HG03354 (cell line): ENCODE data around the gene COL4A6.
A peak's percentile ranks its signal among the peaks of the same experiment; 100 is the strongest.

Experiments used
- ATAC-seq: cut with Tn5 transposase; IDR thresholded peaks from one replicate; pipeline ENCODE4 v1.9.1; 2021; ENCODE audit warnings: mild to moderate bottlenecking; ENCODE audit not compliant: unreplicated experiment, poor library complexity, severe bottlenecking

The COL4A6 gene

DNA sequence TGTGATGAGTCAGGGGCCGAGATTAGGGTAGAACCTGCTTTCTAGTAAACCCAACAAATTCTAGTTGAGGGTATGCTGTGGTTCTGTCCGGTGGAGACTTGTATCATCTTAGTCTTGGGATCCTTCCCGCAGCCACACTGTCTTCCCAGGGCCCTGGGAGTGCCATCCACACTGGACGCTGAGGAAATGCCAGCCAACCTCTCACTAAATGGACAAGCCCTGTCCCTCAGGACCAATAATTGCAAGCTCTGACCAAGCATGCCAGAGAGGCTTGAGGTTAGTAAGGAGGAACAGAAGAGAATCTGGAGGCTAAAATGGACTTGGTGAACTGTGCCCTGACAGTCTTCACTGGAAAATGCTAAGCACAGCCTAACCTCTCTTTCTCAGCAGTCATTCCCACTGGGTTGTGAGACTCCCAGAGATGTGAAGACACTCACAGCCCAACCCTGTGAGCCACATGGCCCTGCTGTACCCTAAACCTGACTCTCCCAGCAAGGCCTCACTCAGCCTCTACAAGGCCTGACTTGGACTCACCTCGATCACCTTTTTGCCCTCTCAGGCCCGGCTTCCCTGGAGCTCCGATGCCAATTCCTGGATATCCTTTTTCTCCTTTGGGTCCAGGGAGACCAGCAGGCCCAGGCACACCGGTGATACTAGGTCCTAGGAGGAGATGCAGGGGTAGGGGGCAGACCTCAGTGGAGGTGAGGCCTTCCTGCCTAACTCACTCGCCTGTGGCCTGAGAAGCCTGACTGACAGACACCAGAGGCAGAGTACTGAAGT lies 269.1 kb downstream of the COL4A6 start:
- ATAC-seq, result no peak

DNA sequence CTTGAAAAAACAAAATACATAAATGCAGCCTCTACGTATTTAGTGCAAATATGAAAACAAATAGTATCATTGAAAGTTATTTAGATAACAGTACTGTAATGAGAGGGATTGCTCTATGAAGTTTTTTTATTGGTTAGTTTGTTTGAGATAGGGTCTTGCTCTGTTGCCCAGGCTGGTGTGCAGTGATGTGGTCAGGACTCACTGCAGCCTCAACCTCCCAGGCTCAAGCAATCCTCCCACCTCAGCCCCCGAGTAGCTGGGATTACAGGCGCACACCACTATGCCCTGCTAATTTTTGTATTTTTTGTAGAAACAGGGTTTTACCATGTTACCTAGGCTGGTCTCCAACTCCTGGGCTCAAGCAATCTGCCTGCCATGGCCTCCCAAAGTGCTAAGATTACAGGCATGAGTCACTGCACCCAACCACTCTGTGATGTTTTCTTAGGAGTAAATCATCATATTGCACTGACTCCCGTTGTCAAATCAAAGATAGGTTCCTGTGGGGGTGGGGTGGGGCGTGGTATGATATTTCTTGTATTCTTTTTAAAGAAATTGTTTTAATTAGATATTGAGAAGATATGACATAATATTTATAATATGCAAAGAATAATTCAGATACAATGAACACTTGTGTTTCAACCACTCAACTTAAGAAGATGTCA lies 270.9 kb downstream of the COL4A6 start:
- ATAC-seq, result no peak

DNA sequence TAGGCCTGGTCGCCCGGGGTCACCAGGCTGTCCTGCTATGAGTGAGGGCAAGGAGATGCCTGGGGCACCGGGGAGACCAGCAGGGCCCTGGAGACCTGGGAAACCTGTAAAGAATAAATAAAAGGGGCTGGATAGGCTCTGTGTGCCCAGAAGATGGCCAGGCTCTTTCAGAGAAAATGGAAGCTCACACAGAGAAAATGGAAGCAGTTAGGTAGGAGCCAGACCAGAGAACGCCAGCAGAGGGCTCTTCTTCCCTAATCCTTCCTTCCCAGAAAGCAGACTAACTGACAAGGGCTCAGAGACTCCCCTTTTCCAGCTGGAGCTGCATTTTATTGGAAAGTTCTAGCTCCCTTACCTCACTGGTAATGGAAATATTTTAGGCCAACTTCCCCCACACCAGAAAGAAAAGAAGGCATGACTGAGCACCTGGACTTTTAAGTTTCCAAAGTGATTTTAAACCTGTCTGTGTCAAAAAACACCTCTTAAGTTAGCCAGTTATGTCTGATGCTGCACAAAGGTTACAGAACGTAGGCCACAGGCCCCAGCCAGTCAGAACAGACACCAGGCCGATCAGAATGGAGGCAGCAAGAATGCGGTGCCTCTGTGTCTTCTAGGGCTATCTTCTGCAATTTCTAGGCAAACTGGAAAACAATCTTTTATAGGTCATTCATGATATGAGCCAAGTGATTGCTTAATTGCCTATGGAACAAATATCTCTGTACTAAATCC lies 272.7 kb downstream of the COL4A6 start:
- ATAC-seq, result no peak

DNA sequence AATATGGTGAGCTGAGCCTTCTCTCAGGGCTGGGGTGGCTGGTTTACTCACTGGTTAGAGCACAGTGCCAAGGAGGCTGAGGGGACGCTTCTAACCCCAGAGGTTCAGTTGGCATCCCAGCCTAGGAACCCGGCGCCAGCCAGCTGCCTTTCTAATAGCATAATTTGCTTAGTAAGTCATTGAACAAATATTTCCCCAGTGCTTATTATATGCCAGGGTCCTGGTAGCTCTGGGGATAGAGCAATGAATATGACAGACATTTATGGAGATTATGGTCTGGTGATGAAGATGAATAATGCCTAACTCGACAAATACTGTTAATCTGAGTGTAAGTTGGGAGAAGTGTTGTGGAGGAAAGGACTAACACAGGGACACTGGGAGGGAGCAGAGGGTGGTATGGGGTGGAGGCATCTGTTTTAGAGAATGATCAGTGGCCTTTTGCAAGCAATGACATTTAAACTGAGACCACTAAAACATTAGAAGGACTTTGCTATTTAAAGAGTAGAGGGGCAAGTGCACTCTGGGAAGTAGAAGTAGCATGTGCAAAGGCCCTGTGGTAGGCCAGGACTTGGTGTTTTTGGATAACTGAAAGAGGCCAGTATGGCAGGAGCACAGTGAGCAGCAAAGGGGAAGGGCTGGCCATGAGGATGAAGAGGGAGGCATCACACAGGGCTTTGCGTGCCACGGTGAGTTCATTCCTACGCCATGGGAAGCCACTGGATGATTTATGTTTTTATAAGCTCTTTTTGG lies 274.7 kb downstream of the COL4A6 start:
- ATAC-seq, result no peak

DNA sequence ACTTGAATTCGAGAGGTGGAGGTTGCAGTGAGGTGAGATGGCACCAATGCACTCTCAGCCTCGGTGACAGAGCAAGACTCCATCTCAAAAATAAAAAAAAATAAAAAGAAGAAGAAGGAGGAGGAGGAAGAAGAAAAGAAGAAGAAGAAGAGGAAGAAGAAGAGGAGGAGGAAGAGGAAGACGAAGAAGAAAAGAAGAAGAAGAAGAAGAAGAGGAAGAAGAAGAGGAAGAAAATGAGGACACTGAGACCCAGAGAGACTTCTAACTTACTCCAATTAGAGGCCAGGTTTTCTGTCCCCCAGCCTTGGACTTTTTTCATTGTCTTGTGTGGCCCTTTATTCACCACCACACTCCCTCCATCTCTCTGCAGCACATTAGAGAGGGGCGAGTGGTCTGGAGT lies 276.0 kb downstream of the COL4A6 start:
- no peak for ATAC-seq

DNA sequence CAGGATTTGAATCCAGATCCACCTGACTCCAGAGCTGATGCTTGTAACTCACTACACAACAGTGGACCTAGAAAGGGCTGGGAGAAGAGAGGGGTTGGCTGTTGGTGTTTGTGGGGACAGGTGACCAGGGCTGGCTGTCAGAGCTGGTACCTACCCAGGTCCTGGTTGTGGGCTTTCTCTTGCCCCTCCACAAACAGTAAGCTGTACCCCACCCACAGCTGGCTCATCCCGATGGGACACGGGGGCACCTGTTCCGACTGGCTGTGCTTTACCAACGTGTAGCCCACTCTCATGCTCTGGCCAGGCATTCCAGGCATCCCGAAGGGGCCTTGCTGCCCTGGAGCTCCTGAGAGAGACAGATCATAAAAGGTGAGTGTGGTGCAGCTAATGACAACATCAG lies 277.9 kb downstream of the COL4A6 start:
- ATAC-seq, result no peak

DNA sequence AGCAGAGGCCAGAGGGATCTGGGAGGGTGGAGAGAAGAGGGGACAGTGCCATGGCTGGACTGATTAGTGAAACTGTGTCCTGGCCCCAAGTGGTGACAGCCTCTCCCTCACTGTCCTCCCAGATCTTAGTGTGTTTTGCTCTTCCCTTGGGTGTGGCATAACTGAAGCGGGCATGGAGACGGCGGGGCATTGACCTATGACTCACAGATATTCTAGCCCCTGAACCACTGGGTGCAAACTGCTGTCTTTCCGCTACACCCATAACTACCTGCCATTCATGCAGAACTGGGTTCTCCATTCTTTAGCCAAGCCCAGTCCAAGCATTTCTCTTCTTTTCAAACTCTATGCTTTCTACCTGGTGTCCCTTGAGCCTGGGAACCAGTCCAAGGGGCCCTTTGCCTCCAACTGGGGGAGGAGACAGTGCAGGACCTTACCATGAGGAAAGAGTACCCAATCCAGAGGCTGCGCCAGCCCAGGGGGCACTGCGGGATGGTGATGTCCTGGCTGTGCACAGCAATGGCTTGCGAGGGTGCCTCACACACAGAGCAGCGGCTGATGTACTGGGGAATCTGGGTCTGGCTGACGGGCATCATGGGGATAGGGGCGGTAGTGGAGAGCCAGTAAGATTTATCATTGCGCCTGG lies 279.1 kb downstream of the COL4A6 start:
- no peak for ATAC-seq

DNA sequence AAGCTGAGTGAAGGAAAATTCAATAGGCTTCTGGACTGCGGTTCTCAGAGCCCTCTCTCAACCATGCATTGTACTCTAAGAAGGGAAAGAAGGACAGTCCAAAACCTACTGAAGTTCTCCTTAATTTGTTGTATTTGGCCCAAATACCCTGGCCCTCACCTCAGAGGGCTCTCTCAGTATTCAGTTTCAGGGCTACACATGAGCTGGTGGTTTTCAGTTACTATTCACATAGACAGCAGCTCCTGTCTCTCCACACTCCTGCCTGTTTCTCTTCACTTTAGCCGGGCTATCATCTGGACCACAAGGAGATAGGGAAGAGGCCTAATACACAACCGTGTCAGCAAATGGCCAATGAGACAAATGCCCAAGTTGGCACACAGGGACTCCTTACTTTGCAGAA lies 280.6 kb downstream of the COL4A6 start:
- no peak for ATAC-seq

DNA sequence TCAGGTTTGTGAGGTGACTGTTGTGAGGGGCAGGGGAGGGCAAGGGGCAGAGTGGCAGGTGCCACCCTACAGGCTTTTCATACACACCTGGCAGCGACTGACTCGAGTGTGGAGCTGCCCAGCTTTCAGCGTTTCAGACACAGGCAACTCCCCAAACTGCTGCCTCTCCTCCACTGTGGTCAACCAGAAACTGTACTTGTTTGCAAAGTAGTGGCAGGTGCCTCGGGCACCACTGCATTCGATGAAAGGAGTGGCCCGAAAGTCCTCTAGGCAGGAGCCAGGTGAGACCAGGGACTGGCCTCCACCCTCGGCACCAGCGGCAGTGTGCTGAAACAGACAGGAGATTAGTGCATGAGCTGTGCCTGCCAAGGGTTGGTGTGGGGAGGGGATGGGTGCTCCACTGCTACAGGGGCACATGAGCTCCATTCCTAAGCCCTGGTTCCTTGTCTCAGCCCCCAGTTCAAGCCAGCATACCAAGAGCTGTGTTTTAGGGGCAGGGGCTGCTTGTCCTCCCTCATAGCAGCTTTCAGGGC lies 281.2 kb downstream of the COL4A6 start:
- no peak for ATAC-seq

DNA sequence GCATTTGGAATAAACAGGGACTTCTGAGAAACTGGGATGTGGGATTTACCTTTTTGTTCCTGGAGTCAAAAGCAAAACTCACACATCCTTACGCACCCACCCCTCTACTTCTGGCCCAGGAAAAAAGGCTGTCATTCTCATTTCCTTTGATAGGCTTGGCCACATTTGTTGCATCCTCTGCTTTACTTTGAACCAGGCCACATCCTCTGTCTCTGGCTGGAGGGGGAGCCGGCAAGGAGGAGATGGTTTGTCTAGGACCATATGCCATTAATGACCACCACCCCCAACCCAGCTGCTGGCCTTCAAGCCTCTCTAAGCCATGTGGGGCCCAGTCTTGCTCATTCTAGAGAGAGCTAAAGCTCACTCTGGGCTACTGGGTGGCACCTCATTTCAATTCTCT lies 282.1 kb downstream of the COL4A6 start:
- no peak for ATAC-seq

DNA sequence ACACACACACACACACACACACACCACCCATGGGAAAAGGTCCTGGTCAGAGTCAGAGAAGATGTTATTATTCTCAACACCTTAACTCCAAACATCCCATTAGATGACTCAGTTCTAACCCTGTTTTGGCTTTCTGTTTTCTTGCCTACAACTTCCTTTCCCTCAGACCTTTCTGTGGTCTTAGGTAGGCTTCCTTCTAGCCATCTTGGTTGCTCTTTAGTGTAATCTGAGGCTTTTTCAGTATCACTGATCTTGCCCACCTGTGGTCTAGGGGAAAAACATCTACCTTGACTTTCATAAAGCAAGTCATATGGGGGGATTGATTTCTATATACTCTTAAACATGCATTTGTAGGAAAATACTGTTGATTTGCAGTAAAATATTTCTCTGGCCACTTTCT lies 289.7 kb downstream of the COL4A6 start:
- peak; percentile 83 for ATAC-seq

DNA sequence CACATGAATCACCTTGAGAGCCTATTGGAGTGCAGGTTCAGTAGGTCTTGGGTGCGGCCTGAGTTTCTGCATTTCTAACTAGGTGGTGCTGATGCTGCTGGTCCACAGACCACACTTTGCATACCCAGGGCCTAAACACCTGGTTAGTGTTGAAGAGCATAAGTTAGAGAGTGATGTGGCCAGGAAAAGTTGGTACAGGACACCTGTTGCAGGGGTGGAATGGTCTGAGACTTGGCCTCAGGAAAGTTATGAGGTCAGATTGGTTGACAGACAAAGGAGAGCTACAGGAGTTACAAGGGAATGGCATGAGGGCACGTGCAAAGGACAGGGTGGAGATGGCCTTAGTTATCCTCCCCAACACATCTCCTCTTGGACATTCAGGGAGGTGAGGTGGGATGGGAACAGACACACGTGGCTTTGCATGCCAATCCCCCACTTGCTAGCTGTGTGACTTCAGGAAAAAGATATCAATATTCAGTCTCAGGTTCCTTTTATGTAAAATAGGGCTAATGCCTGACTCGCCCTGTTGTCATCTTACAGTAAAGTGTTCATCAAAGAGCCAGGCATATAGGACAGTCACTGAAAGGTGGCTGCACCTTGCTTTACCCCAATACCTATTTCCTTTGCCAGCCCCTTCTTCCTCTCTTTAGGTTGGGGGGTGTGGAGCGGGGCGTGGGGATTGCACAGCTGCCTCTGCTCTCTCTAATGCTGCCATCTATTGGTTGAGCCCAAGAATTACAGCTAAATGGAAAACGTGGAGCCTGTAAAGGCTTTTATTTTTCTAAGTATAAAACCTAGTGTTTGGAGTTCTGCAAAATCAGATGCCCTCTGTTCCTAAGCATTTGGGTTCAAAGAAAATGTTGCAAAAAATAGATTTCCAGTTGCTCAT lies 299.2 kb downstream of the COL4A6 start:
- peak; percentile 52 for ATAC-seq

DNA sequence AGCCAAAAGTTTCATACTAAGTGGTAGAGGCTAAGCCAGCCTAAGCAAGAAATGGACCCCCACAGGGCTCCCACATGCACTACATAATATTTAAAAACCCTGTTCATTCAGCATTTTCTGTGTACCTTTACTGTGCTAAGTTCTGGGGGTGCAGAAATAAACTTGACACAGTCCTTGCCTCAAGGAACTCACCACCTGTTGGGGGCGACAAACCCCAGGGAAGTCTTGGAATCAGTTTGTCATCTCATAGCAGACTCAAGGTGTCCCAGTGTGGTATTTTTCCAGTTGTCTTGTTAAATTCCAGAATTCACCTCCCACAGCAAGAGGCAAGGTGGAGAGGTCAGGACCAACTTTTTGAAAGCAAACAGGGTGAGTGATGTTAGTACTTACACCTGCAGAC lies 303.5 kb downstream of the COL4A6 start:
- ATAC-seq, result no peak

DNA sequence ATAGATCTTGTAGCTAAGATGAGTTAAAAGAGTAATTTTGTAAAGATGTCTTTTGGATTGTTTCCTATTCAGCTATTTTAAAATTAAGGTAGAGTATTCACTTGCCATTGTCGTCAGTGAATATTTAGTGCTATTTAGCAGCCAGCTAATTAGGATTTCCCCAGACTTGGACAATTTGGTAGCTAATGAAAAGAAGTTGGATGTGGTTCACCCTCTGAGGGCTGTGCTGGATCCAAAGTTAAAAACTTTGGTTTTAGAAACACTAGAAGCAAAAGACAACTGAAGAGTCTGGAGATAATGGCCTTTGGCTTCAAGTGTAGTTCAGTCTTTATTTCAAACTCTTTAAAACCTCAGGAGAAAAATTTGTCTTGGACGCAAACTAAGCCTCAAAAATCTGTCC lies 305.3 kb downstream of the COL4A6 start:
- ATAC-seq, result no peak

DNA sequence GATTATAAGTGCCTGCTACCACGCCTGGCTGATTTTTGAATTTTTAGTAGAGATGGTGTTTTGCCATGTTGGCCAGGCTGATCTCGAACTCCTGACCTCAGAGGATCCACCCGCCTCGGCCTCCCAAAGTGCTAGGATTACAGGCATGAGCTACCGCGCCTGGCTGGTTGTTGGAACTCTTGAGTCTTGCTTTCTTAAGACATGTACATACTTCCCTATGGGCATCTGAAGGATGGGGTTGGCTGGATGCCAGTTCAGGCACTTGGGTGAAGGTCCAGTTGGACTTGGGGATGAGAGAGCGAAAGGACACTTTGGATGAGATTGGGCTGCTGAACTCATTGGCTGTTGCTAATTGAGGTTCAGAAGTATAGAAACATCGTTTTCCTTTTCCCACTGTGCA lies 306.2 kb downstream of the COL4A6 start:
- no peak for ATAC-seq

DNA sequence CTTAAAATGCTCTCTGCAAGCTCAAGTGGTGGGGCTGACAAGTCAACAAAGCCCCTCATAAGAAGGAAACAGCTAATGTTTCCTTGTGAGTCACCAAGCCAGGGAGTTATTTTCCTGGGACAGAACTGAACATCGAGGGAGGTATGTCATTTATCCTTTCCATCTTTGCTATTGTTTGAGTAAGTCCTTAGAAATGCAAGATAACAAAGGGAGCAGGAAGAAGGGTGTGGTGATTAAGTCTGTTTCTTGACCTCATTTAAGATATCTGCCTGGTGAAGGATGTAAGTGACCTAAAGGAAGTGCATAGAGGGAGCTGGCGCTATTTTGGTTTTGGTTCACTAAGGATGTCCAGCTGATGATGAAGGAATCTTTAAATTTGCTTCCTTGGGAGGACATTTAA lies 306.8 kb downstream of the COL4A6 start:
- no peak for ATAC-seq

DNA sequence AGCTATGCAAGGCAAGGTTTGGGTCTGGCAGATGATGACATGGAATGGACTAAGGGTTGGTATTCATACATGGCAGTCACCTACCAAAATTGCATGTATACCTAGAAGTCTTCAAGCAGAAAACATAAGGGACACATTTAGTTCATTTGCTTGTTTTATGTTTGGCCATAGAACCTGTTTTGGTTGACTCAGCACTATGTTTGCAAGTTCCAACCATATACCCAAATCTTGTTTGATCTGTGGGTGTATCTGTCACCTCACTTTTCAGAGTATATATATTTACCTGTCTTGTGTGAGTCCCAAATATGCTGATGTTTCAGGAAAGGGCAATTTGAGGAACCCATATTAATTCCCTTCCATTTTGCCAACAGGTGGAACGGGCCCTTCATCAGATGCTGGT lies 307.3 kb downstream of the COL4A6 start:
- ATAC-seq, result no peak

DNA sequence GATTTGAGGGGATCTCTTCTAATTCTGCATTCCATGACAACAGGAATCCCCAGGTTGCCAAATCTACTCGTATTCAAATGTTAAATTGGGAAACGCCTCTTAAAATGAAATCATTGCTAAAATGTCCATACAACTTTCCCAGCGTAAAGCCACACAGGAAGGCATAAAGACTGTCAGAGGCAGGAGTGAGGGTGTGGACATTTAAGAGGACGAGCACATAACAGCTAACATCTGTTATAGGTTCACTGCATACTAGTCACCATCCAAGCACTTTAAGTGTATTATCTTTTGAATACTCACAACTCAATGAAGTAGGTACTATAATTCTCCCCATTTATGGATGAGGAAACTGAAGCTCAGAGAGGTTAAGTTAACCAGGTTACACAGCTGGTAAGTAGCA lies 311.1 kb downstream of the COL4A6 start:
- ATAC-seq, result no peak

DNA sequence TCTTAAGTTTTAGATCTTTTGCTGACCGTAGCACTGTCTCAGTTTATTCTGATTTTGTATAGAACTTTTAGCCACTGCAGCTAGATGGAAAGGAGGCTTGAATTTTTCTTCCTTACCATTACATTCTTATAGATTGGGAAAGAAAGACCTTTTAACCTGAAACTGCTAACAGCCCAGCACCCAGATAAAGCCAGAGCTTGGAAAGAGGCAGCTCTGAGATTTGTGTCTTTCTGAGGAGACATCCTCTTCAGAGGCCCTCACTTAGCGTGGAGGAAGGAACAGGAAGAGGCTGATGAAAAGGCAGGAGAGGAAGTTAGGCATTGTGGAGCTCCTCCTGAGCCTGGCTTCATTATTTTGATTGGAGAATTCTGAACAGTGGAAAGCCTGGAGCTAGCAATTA lies 311.6 kb downstream of the COL4A6 start:
- no peak for ATAC-seq
